ENCODE measurements around the gene ZNF526. TPM values are rescaled to one million over a fixed set of nuclear protein-coding genes. Genes with fewer than 3 reads are reported as not detected.
"Not testable (repeated sequence)": the region's sequence is repeated elsewhere in the genome, so short reads cannot be mapped to it uniquely, and the experiment has no call there.

ZNF526 gene
- polyA plus RNA-seq, 1 donor, result 6.7 TPM

DNA sequence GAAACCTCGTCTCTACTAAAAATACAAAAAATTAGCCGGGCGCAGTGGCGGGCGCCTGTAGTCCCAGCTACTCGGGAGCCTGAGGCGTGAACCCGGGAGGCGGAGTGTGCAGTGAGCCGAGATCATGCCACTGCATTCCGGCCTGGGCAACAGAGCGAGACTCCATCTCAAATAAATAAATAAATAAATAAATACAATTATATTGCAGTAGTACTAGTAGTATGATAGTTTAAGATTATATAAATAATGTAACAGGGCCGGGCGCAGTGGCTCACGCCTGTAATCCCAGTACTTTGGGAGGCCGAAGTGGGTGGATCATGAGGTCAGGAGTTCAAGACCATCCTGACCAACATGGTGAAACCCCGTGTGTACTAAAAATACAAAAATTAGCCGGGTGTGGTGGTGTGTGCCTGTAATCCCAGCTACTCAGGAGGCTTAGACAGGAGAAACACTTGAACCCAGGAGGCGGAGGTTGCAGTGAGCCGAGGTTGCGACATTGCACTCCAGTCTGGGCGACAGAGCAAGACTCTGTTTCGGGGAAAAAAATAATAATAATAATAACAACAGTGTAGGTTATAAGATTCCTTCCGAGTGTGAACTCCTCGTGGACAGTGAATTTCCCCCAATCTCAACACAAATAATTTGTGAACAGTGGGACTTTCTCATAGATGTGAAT lies 47.0 kb downstream of the ZNF526 start:
- not testable (repeated sequence) for DNase-seq

DNA sequence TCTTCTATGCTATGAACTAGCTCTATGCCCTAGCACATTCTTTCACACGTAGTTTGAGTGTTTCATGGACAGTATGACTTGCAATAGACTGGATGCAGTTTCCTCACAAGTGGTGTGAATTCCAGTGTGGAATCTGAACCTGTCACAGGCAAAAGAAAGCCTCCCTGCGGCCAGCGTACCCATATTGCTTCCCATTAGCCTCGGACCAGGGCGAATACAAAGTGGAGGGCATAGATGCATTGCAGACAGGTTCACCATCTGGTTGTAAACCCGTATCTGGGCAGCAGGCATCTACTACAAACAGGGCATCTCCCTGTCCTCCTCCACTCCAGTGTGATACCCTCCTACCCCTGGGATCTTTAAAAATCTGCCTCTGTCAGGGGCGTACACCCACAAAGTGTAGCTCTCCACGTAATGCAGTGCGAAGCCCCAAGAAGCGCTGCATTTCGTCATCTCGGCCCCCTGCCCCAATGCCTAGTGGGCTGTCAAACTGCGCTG lies 47.6 kb downstream of the ZNF526 start:
- DNase-seq, result no peak

DNA sequence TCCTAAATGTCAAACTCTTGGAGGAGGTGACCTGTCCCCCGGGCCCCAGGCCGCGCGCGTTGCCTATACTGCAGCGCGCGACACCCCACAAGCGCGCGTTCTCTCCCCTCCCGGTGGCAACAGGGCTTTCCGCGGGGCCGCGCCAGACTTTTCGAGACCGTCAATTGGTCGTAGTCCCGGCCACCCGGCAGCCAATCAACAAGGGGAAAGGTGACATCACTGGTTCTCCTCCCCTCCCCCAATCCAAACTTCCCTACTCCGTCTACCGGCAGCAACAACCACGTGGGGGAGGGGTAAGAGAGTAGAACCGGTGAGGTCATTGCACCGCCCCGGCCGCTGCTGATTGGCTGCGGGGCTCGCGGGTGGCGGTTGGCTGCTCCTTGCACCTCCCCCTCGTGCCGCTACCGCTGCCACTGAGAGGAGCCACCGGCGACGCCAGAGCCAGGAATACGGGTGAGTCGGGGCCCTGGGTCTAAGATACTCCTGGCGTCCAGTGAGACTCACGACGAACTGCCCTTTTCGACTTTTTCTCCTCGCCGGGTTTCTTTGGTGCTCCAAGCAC lies 48.1 kb downstream of the ZNF526 start:
- DNase-seq, result peak; percentile 99

DNA sequence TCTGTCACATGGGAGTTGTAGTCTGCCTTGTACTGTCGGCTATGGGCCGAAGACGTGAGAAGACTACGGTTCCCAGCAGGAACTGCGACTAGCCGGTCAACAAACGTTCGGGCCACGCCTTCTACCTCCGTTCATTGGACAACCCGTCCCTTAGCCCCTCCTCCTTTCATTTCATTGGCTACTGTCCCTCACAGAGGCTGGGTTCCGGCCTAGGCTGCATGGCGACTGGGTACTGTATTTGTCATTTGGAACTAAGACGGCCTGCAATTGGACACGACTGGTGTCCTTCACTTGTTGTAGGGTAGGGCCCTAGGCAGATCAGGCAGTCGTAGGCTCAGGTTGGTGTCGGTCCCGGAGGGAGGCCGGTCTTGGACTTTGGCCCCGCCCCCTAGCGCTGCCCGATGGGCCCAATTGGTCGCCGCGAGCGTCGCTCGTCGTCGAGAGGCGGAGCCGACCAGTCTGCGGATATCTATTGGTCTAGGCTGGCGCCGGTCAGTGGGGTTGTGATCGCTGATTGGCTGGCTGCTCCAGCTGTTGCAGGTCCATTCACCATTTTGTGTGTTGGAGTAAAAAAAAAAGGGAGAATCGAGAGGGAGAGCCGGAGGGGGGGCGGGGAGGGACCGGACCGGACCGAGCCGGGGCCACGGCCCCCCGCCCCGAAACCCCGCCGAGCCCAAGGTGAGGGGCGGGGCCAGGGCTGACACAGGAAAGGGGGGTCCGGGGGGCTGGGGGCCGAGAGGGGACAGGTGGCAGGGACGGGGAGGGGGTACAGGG lies 48.8 kb downstream of the ZNF526 start, which contains the start of gene CIC:
Gene CIC (plus strand): TSS at position 549 of the 774 bp plus-strand sequence. CDS start 2,532 bp downstream, outside the sequence.
- peak; percentile 100 for DNase-seq

DNA sequence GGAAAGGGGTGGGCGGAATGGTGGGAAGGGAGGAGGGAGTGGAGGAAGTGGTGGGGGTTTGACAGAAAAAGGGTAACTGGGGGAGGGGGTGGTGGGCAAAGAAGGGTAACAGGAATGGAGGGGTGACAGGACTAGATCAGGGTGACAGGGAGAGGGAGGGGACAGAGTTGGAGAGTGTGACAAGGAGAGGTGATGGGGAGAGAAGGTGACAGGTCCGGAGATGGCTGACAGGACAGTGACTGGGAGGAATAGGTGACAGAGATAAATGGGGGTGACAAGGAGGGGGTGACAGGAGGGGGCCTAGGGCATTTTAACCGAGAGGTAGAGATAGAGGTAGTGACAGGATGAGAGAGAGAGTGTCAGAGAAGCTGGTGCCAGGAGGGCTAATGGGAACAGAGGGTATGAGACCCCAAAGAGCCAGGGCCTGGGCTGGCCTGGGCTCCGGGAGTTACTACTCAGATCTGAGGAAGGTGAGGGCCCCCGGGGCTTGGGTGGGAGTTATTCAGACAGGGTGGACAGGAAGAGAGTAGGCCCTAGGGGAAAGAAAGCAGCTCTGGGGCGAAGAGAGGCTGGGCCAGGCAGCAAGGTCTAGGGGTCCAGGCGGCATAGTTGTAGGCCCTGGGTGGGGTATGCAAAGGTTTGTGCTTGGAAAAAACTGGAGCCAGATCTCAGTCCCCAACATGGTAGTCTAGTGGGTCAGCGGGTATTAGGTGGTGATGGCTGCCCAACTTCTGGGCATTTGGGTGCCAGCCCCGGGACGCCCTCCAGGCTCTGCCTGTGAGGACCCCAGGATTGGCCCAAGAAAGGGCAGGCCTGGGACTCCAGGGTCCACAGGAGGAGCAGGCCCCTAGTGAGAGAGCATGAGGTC lies 49.6 kb downstream of the ZNF526 start:
- no peak for DNase-seq

DNA sequence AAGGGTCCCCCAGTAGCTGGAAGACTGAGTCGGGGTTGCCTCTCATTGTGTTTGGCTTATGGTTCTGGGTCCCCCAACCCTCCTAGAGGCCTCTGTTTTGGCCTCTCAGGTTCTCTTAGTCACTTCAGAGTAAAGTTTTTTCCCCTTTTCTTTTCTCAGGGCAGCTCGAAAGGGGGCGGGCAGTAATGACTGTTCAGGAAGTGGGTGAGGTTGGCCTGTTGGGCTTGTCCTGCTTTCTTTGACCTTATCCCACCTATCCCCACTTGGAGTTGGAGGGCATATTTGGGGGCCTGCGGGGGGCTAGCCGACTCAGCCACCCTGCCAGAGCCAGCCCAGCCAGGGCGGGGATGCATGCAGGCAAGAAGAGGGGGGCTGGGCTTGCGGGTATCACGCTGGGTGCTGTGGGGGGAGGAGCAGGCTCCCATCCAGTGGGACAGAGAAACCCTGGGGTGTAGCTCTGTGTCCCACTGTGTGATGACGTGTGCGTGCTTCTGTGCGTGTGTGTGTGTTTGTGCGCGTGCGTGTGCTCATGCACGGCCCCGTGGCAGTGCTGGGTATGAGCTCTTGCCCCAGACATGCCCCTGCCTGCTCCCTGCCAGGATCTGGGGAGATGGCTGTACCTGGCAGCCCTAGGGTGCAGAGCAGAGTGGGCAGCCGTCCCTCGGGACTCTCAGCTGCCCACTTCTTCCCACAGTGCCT lies 50.4 kb downstream of the ZNF526 start:
- no peak for DNase-seq

DNA sequence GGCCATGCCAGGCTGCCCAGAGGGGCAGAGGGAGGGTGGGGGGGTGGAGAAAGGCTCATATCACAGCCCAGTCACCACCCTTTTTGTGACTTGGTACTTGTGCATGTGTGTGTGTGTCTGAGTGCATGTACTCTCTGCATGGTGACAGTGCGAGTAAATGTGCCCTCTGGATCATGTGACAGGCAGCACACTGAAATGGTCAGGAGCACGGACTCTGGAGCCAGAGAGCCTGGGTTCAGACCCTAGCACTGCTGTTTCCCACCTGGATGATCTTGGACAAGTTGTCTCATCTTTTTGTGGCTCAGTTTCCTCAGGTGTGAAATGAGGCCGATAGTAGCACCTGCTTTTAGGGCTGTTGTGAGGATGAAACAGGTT lies 50.9 kb downstream of the ZNF526 start:
- DNase-seq, result no peak

DNA sequence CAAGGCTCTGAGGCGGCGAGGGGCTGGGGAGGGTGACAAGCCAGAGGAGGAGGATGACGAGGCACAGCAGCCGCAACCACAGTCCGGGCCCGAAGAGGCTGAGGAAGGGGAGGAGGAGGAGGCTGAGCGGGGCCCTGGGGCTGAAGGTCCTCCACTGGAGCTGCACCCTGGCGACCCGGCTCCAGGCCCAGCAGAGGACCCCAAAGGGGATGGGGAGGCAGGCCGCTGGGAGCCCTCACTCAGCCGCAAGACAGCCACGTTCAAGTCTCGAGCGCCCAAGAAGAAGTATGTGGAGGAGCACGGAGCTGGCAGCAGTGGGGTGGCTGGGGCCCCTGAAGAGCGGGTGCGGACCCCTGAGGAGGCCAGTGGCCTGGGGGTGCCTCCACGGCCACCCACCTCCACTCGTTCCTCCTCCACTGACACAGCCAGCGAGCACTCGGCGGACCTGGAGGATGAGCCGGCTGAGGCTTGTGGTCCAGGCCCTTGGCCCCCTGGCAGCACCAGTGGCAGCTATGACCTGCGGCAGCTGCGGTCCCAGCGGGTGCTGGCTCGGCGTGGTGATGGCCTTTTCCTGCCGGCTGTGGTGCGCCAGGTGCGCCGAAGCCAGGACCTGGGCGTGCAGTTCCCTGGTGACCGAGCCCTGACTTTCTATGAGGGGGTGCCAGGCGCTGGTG lies 51.9 kb downstream of the ZNF526 start:
- no peak for DNase-seq

DNA sequence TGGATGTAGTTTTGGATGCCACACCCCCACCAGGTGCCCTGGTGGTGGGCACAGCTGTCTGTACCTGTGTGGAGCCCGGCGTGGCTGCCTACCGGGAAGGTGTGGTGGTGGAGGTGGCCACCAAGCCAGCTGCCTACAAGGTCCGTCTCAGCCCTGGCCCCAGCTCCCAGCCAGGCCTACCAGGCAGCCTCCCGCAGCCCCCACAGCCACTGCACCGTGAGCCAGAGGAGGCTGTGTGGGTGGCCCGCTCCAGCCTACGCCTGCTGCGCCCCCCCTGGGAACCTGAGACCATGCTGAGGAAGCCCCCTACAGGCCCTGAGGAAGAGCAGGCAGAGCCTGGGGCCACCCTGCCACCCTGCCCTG lies 52.4 kb downstream of the ZNF526 start:
- DNase-seq, result no peak

DNA sequence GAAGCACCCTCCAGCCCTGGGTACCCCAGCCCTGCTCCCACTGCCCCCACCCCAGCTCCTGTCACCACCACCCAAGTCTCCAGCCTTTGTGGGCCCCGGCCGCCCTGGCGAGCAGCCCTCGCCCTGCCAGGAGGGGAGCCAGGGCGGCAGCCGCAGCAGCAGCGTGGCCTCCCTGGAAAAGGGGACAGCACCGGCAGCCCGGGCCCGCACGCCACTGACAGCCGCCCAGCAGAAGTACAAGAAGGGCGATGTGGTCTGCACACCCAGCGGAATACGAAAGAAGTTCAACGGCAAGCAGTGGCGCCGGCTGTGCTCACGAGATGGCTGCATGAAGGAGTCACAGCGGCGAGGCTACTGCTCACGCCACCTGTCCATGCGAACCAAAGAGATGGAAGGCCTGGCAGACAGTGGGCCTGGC lies 52.9 kb downstream of the ZNF526 start:
- no peak for DNase-seq

DNA sequence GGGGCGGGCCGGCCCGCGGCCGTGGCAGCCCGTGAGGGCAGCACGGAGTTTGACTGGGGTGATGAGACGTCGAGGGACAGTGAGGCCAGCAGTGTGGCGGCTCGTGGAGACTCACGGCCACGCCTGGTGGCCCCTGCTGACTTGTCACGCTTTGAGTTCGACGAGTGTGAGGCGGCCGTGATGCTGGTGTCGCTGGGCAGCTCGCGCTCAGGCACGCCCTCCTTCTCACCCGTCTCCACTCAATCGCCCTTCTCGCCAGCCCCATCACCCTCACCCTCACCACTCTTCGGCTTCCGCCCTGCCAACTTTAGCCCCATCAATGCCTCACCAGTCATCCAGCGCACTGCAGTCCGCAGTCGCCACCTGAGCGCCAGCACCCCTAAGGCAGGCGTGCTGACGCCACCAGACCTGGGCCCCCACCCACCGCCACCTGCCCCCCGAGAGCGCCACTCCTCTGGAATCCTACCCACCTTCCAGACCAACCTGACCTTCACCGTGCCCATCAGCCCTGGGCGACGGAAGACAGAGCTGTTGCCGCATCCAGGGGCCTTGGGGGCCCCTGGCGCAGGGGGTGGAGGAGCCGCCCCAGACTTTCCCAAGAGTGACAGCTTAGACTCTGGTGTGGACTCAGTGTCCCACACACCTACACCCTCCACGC lies 53.4 kb downstream of the ZNF526 start:
- no peak for DNase-seq

DNA sequence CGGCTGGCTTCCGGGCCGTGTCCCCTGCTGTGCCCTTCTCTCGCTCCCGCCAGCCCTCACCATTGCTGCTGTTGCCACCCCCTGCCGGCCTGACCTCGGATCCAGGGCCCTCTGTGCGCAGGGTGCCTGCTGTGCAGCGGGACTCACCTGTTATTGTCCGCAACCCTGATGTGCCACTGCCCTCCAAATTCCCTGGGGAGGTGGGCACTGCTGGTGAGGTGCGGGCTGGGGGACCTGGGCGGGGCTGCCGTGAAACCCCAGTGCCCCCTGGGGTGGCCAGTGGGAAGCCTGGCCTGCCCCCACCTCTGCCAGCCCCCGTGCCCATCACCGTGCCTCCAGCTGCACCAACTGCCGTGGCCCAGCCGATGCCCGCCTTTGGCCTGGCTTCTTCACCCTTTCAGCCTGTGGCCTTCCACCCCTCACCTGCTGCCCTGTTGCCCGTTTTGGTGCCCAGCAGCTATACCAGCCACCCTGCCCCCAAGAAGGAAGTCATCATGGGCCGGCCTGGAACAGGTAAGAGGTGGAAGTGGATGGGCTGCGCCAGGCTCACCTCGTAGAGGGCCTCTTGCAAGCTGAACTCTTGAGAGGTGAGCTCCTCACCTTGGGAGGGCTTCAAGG lies 54.1 kb downstream of the ZNF526 start:
- DNase-seq, result no peak

DNA sequence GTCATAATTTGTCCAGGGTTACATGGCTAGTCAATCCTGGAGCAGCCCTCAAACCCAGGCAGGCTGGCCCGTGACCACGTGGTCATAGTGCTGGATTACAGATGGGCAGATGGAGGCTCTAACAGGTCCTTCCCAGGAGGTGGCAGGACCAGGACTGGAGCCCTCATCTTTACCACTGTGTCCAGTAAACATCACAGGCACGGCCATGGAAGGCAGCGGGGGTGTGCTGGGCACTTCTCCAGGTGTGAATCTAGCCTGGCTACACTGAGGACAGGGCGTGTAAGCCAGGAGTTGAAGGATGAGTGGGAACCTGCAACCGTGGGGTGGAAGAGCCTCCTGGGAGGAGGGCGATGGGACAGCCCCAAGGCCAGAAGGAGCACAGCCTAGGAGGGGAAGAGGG lies 55.0 kb downstream of the ZNF526 start:
- DNase-seq, result no peak

DNA sequence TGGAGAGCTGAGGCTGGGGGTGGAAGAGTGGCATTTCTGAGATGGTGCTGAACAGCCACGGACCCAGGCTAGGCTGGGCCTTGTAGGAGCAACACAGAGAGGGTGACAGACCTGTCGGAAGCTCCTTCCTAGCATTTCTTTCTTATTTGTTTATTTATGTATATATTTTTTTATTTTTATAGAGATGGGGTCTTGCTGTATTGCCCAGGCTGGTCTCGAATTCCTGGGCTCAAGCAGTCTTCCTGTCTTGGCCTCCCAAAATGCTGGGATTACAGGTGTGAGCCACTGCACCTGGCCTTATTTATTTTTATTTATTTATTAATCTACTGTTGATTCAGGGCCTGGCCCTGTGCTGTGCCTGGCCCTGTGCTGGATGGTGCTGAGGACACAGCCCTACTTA lies 55.4 kb downstream of the ZNF526 start:
- no peak for DNase-seq

DNA sequence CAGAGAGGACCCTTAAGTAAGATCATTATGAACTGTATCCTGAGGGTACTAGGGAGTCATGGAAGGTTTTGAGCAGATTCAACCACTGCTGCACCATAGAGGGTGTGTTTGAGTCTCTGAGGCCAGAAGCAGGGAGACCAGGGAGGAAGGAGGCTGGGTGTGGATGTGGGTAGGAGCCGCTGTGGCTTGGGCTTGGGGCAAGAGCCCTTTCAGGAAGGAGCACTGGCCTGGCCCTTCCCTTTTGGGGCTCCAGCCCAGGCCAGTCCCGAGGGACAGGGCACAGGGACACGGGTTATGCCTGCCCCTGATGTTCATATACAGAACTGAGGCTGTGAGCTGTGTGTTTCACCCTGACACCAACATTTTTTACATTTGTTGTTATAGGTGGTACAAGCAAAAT lies 56.2 kb downstream of the ZNF526 start:
- no peak for DNase-seq

DNA sequence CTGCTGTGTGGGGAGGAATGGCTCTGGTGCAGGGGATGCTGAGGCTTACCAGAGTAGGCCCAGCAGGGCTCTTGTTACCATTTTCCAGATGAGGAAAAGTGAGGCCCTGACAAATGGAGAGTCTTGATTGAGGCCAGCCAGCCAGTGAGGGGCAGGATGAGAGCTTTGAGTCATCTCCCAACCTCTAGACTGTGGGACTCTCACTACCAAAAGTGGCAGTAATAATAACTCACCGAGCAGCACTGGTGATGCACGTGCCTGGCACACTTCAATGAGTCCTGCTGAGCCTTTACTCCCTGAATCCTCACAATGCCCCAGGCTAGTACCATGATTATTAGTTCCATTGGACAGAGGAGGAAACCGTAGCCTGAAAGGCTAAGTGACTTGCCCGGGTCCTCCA lies 56.7 kb downstream of the ZNF526 start:
- no peak for DNase-seq

Data from hindlimb muscle (tissue), 1 donor.